ENCODE data around the gene ARL6IP4.

- TF ChIP-seq EZH2 (IDR thresholded peaks at IDR 0.05; ENCODE audit: low read depth) (no peak), CTCF (conservative IDR thresholded peaks at IDR 0.05) (no peak)
Measured at GRCh38 chr12:122956035-122956434, 24.4 kb upstream of the ARL6IP4 start.
